ENCODE data around the gene PLCL2.

The PLCL2 gene

GRCh38 chr3:17075907-17076306 is 191.2 kb downstream of the PLCL2 start:
- H3K9me3 ChIP-seq (ENCODE audit: insufficient read depth, low read length): no peaks in the 10 kb centered on the region
- H3K27me3 ChIP-seq (ENCODE audit: insufficient read depth, insufficient read length): no peaks in the 10 kb centered on the region
- peaks cover 2% of the 10 kb centered on the region for H3K4me1 ChIP-seq (ENCODE audit: insufficient read depth, insufficient read length)
- DNase-seq (ENCODE audit: low read depth, low spot score): no peak
- TF ChIP-seq SUZ12 (IDR thresholded peaks at IDR 0.05; ENCODE audit: extremely low read depth, insufficient read depth, insufficient read length): no peak
- TF ChIP-seq YY1 (IDR thresholded peaks at IDR 0.05; ENCODE audit: insufficient read depth, insufficient read length): no peak
- TF ChIP-seq ZNF274 (IDR thresholded peaks at IDR 0.05; ENCODE audit: low read depth, low read length): no peak
- no peak overlapping the region for H3K9ac ChIP-seq (ENCODE audit: insufficient read length, low read depth)
- no peaks in the 10 kb centered on the region for H3K36me3 ChIP-seq (ENCODE audit: insufficient read depth, insufficient read length, low read length)
- H3K4me3 ChIP-seq (ENCODE audit: insufficient read length, low read depth): no peak overlapping the region

GRCh38 chr3:17076940-17077605 is 192.3 kb downstream of the PLCL2 start:
- H3K27me3 ChIP-seq (ENCODE audit: insufficient read depth, insufficient read length): no peaks in the 10 kb centered on the region
- H3K9ac ChIP-seq (ENCODE audit: insufficient read length, low read depth): no peak overlapping the region
- no peaks in the 10 kb centered on the region for H3K9me3 ChIP-seq (ENCODE audit: insufficient read depth, low read length)
- H3K36me3 ChIP-seq (ENCODE audit: insufficient read depth, insufficient read length, low read length): no peaks in the 10 kb centered on the region
- no peaks in the 10 kb centered on the region for H3K4me1 ChIP-seq (ENCODE audit: insufficient read depth, insufficient read length)
- H3K4me3 ChIP-seq (ENCODE audit: insufficient read length, low read depth): no peak overlapping the region
- DNase-seq (ENCODE audit: low read depth, low spot score): no peak
- TF ChIP-seq SUZ12 (IDR thresholded peaks at IDR 0.05; ENCODE audit: extremely low read depth, insufficient read depth, insufficient read length) (no peak), ZNF274 (IDR thresholded peaks at IDR 0.05; ENCODE audit: low read depth, low read length) (no peak), YY1 (IDR thresholded peaks at IDR 0.05; ENCODE audit: insufficient read depth, insufficient read length) (no peak)

GRCh38 chr3:17077606-17078005 is 192.9 kb downstream of the PLCL2 start:
- Histone ChIP-seq H3K4me3 (ENCODE audit: insufficient read length, low read depth) (no peak overlapping the region), H3K4me1 (ENCODE audit: insufficient read depth, insufficient read length) (no peaks in the 10 kb centered on the region), H3K27me3 (ENCODE audit: insufficient read depth, insufficient read length) (no peaks in the 10 kb centered on the region), H3K9ac (ENCODE audit: insufficient read length, low read depth) (no peak overlapping the region), H3K9me3 (ENCODE audit: insufficient read depth, low read length) (no peaks in the 10 kb centered on the region), H3K36me3 (ENCODE audit: insufficient read depth, insufficient read length, low read length) (no peaks in the 10 kb centered on the region)
- DNase-seq (ENCODE audit: low read depth, low spot score): no peak
- TF ChIP-seq ZNF274 (IDR thresholded peaks at IDR 0.05; ENCODE audit: low read depth, low read length) (no peak), SUZ12 (IDR thresholded peaks at IDR 0.05; ENCODE audit: extremely low read depth, insufficient read depth, insufficient read length) (no peak), YY1 (IDR thresholded peaks at IDR 0.05; ENCODE audit: insufficient read depth, insufficient read length) (no peak)

GRCh38 chr3:17078926-17079465 is 194.2 kb downstream of the PLCL2 start:
- H3K36me3 ChIP-seq (ENCODE audit: insufficient read depth, insufficient read length, low read length): no peaks in the 10 kb centered on the region
- no peaks in the 10 kb centered on the region for H3K9me3 ChIP-seq (ENCODE audit: insufficient read depth, low read length)
- no peaks in the 10 kb centered on the region for H3K4me1 ChIP-seq (ENCODE audit: insufficient read depth, insufficient read length)
- H3K4me3 ChIP-seq (ENCODE audit: insufficient read length, low read depth): no peak overlapping the region
- no peaks in the 10 kb centered on the region for H3K27me3 ChIP-seq (ENCODE audit: insufficient read depth, insufficient read length)
- H3K9ac ChIP-seq (ENCODE audit: insufficient read length, low read depth): no peak overlapping the region
- no peak for TF ChIP-seq YY1 (IDR thresholded peaks at IDR 0.05; ENCODE audit: insufficient read depth, insufficient read length)
- TF ChIP-seq ZNF274 (IDR thresholded peaks at IDR 0.05; ENCODE audit: low read depth, low read length): no peak
- no peak for TF ChIP-seq SUZ12 (IDR thresholded peaks at IDR 0.05; ENCODE audit: extremely low read depth, insufficient read depth, insufficient read length)
- DNase-seq (ENCODE audit: low read depth, low spot score): no peak

GRCh38 chr3:17079933-17080332 is 195.2 kb downstream of the PLCL2 start:
- no peaks in the 10 kb centered on the region for H3K4me1 ChIP-seq (ENCODE audit: insufficient read depth, insufficient read length)
- H3K4me3 ChIP-seq (ENCODE audit: insufficient read length, low read depth): no peak overlapping the region
- no peaks in the 10 kb centered on the region for H3K27me3 ChIP-seq (ENCODE audit: insufficient read depth, insufficient read length)
- no peak for DNase-seq (ENCODE audit: low read depth, low spot score)
- peaks cover 5% of the 10 kb centered on the region; the same call in 1 of the 2 replicates for H3K9me3 ChIP-seq (ENCODE audit: insufficient read depth, low read length)
- H3K36me3 ChIP-seq (ENCODE audit: insufficient read depth, insufficient read length, low read length): no peaks in the 10 kb centered on the region
- no peak for TF ChIP-seq YY1 (IDR thresholded peaks at IDR 0.05; ENCODE audit: insufficient read depth, insufficient read length)
- TF ChIP-seq SUZ12 (IDR thresholded peaks at IDR 0.05; ENCODE audit: extremely low read depth, insufficient read depth, insufficient read length): no peak
- TF ChIP-seq ZNF274 (IDR thresholded peaks at IDR 0.05; ENCODE audit: low read depth, low read length): no peak
- no peak overlapping the region for H3K9ac ChIP-seq (ENCODE audit: insufficient read length, low read depth)

GRCh38 chr3:17081520-17081919 is 196.8 kb downstream of the PLCL2 start:
- no peak overlapping the region for H3K9ac ChIP-seq (ENCODE audit: insufficient read length, low read depth)
- H3K36me3 ChIP-seq (ENCODE audit: insufficient read depth, insufficient read length, low read length): no peaks in the 10 kb centered on the region
- no peak overlapping the region for H3K4me3 ChIP-seq (ENCODE audit: insufficient read length, low read depth)
- H3K9me3 ChIP-seq (ENCODE audit: insufficient read depth, low read length): peaks cover 5% of the 10 kb centered on the region; the same call in 1 of the 2 replicates
- DNase-seq (ENCODE audit: low read depth, low spot score): no peak
- H3K4me1 ChIP-seq (ENCODE audit: insufficient read depth, insufficient read length): no peaks in the 10 kb centered on the region
- TF ChIP-seq SUZ12 (IDR thresholded peaks at IDR 0.05; ENCODE audit: extremely low read depth, insufficient read depth, insufficient read length) (no peak), YY1 (IDR thresholded peaks at IDR 0.05; ENCODE audit: insufficient read depth, insufficient read length) (no peak), ZNF274 (IDR thresholded peaks at IDR 0.05; ENCODE audit: low read depth, low read length) (no peak)
- no peaks in the 10 kb centered on the region for H3K27me3 ChIP-seq (ENCODE audit: insufficient read depth, insufficient read length)

GRCh38 chr3:17087509-17087908 is 202.8 kb downstream of the PLCL2 start:
- TF ChIP-seq ZNF274 (IDR thresholded peaks at IDR 0.05; ENCODE audit: low read depth, low read length): no peak
- no peak for TF ChIP-seq YY1 (IDR thresholded peaks at IDR 0.05; ENCODE audit: insufficient read depth, insufficient read length)
- no peak for TF ChIP-seq SUZ12 (IDR thresholded peaks at IDR 0.05; ENCODE audit: extremely low read depth, insufficient read depth, insufficient read length)
- no peaks in the 10 kb centered on the region for H3K27me3 ChIP-seq (ENCODE audit: insufficient read depth, insufficient read length)
- no peak overlapping the region for H3K4me3 ChIP-seq (ENCODE audit: insufficient read length, low read depth)
- no peaks in the 10 kb centered on the region for H3K4me1 ChIP-seq (ENCODE audit: insufficient read depth, insufficient read length)
- H3K9ac ChIP-seq (ENCODE audit: insufficient read length, low read depth): no peak overlapping the region
- H3K9me3 ChIP-seq (ENCODE audit: insufficient read depth, low read length): peaks cover 5% of the 10 kb centered on the region; the same call in 1 of the 2 replicates
- no peak for DNase-seq (ENCODE audit: low read depth, low spot score)
- H3K36me3 ChIP-seq (ENCODE audit: insufficient read depth, insufficient read length, low read length): no peaks in the 10 kb centered on the region
